HTR-8/SVneo (cell line): ENCODE measurements around the gene AFF3.
"Not testable (repeated sequence)": the region's sequence is repeated elsewhere in the genome, so short reads cannot be mapped to it uniquely, and the experiment has no call there.

Experiments
- DNase-seq: peaks from one replicate; pipeline ENCODE4 v3.0.0; 2011; ENCODE audit warnings: low spot score, mixed read lengths; ENCODE audit not compliant: insufficient read length
- FAIRE-seq: peaks from 2 replicates; lab custom pipeline; 2011; peaks lifted over from hg19 to GRCh38; lab: Jason Lieb, UNC

Gene AFF3

GRCh38 chr2:99507937-99508818 is 634.2 kb downstream of the AFF3 start:
- DNase-seq: no peak
- FAIRE-seq: no peak

GRCh38 chr2:99504844-99505584 is 637.4 kb downstream of the AFF3 start:
- FAIRE-seq (no peak), DNase-seq (no peak)

DNA sequence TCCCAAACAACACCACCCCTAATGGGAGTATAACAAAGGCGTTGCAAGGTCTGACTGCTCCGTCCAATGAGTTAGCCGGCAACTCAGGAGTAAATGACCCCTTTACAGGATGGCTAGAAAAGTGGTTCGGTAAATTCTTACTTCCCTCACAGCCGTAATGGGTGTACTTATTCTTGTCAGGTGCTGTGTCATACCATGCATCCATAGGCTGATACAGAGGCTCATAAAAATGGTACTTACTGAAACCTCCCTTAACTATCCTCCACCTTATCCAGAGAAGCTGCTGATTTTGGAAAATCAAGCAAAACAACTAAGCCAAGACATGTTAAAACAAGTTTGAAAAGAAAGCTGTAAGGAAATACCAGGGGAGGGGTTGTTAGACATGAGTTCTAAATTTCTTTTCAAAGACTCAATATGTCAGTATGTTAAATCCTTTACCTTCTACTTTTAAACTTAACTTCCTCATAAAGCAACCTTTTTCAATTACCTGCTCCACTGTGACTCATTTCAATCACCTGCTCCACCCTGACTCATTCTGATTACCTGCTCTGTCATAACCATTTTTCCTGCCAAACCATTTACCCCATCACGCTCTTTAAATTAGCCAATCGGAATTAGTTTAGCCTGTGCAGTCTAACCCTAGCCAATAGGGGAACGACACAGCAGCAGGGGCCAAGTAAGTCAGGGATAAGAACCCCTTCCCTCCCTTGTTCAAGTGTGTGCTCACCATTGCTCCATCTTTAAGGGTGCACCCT is 638.6 kb downstream of the AFF3 start:
- FAIRE-seq, DNase-seq: not testable (repeated sequence)

DNA sequence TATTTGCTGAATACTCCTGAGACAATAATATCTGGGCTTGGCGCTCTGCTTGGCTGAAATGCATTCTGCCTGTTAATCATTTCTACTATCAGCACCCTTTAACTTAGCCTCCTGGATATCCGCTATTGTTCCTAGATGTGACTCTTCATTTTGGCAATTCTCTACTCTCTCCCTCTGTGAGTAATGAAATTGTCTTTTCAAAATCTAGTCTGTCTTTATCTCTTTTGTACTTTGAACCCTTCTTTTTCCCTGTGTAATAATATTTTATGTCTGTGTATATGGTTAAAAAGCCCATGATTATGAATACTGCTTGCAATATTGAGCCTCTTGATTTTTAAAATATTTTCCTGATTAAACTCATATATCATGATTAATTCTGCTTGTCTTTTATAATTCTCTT is 646.4 kb downstream of the AFF3 start:
- DNase-seq (no peak), FAIRE-seq (no peak)
